SK-N-SH (cell line): Measurements from ENCODE around the gene ASIC2.

Experiments
- CTCF ChIP-seq: fragments of 200-600 bp; sonication (generic); IDR thresholded peaks from 2 replicates; pipeline ENCODE4 v1.6.1; 2017; ENCODE audit warnings: antibody characterized with exemption, mild to moderate bottlenecking, moderate library complexity
- ELF1 ChIP-seq: IDR thresholded peaks from 2 replicates; pipeline ENCODE4 v1.4.0; 2012
- EP300 ChIP-seq, 2 experiments: IDR thresholded peaks; 2 replicates each; pipeline versions ENCODE4 v1.4.0 to v1.6.1; 2012; ENCODE audit warnings: borderline replicate concordance in 1 of 2, low read depth in 1 of 2, low read length in 1 of 2
- PBX3 ChIP-seq: IDR thresholded peaks from 2 replicates; pipeline ENCODE4; 2012
- POLR2AphosphoS5 ChIP-seq: IDR thresholded peaks from 2 replicates; pipeline ENCODE4 v1.6.1; 2012; ENCODE audit warnings: low read depth, low read length
- RAD21 ChIP-seq: IDR thresholded peaks from 2 replicates; pipeline ENCODE4 v1.6.1; 2012; ENCODE audit warnings: mild to moderate bottlenecking, low read length
- RXRA ChIP-seq: IDR thresholded peaks from 2 replicates; pipeline ENCODE4 v1.4.0; 2012; ENCODE audit warnings: low read depth, mild to moderate bottlenecking, borderline replicate concordance

GRCh38 chr17:32980230-32980629, 312.9 kb downstream of the ASIC2 start:
- TF ChIP-seq CTCF (no peak), EP300 (IDR thresholded peaks at IDR 0.05; ENCODE audit: borderline replicate concordance in 1 of 2, low read depth in 1 of 2, low read length in 1 of 2) (no peak), RXRA (no peak), POLR2AphosphoS5 (no peak), RAD21 (no peak), ELF1 (no peak), PBX3 (no peak)
